Astrocyte (in vitro differentiated cells and primary cell): ENCODE measurements around the gene FANCI.

Experiments
- CTCF ChIP-seq: IDR thresholded peaks from 2 replicates; pipeline ENCODE4 v1.5.1; 2011; ENCODE audit warnings: low read depth, mild to moderate bottlenecking, inconsistent platforms, low read length, moderate library complexity; ENCODE audit not compliant: insufficient read depth
- EZH2 ChIP-seq: IDR thresholded peaks from 2 replicates; pipeline ENCODE4 v1.6.1; 2012; ENCODE audit warnings: mild to moderate bottlenecking, low read length, inconsistent platforms; ENCODE audit not compliant: insufficient read depth

- no peak for TF ChIP-seq CTCF
- no peak for TF ChIP-seq EZH2
These were observed 105.4 kb downstream of the FANCI start for GRCh38 chr15:89349206-89349558.
